Neural progenitor cell (in vitro differentiated cells): ENCODE results near the gene CCDC141. TPM values are rescaled to one million over a fixed set of nuclear protein-coding genes. Genes with fewer than 3 reads are reported as not detected.
A peak's percentile ranks its signal among the peaks of the same experiment; 100 is the strongest.

Source experiments
- DNase-seq: peaks from one replicate; pipeline ENCODE4 v3.0.0-alpha.2; 2016; ENCODE audit warnings: low spot score
- H2AFZ ChIP-seq: fragments of 200-600 bp; sonication (generic); replicated peaks from 2 replicates; pipeline ENCODE4 v1.6.1; 2016; ENCODE audit warnings: antibody characterized with exemption
- H3F3A ChIP-seq: fragments of 200-600 bp; sonication (generic); 2 replicates; pipeline ENCODE4 v1.6.1; 2016; ENCODE audit warnings: antibody characterized with exemption, low read depth
- H3K27ac ChIP-seq: fragments of 200-600 bp; sonication (generic); 2 replicates; pipeline ENCODE4 v1.5.1; 2016; ENCODE audit warnings: mild to moderate bottlenecking
- H3K27me3 ChIP-seq: fragments of 200-600 bp; sonication (generic); 2 replicates; pipeline ENCODE4 v1.6.1; 2016; ENCODE audit warnings: mild to moderate bottlenecking, moderate library complexity
- H3K36me3 ChIP-seq: fragments of 200-600 bp; sonication (generic); 2 replicates; pipeline ENCODE4 v1.5.1; 2016
- H3K4me1 ChIP-seq: fragments of 200-600 bp; sonication (generic); 2 replicates; pipeline ENCODE4 v1.6.1; 2016; ENCODE audit warnings: mixed run types
- H3K4me2 ChIP-seq: fragments of 200-600 bp; sonication (generic); 2 replicates; pipeline ENCODE4 v1.6.1; 2016
- H3K4me3 ChIP-seq: fragments of 200-600 bp; sonication (generic); 2 replicates; pipeline ENCODE4 v1.5.1; 2016
- H3K79me2 ChIP-seq: fragments of 200-600 bp; sonication (generic); 2 replicates; pipeline ENCODE4 v1.6.1; 2016; ENCODE audit warnings: low read depth
- H3K9ac ChIP-seq: fragments of 200-600 bp; sonication (generic); 2 replicates; pipeline ENCODE4 v1.6.1; 2016
- H3K9me3 ChIP-seq: fragments of 200-600 bp; sonication (generic); 2 replicates; pipeline ENCODE4 v1.5.1; 2016; ENCODE audit warnings: low read depth
- H4K20me1 ChIP-seq: fragments of 200-600 bp; sonication (generic); 2 replicates; pipeline ENCODE4 v1.6.1; 2016; ENCODE audit warnings: low read depth
- H3K27ac Mint-ChIP-seq: 3 replicates; pipeline ENCODE4 v1.8.0; 2021; ENCODE audit warnings: mixed read lengths
- H3K27me3 Mint-ChIP-seq: 2 replicates; pipeline ENCODE4 v1.8.0; 2022; ENCODE audit warnings: low read depth, mild to moderate bottlenecking, inconsistent platforms, moderate library complexity, mixed read lengths; ENCODE audit not compliant: insufficient read depth
- H3K36me3 Mint-ChIP-seq: 3 replicates; pipeline ENCODE4 v1.8.0; 2021; ENCODE audit warnings: mixed read lengths
- H3K4me1 Mint-ChIP-seq: 3 replicates; pipeline ENCODE4 v1.8.0; 2021; ENCODE audit warnings: mixed read lengths
- H3K4me3 Mint-ChIP-seq: 3 replicates; pipeline ENCODE4 v1.8.0; 2021; ENCODE audit warnings: mild to moderate bottlenecking, moderate library complexity, mixed read lengths
- H3K9me3 Mint-ChIP-seq: 3 replicates; pipeline ENCODE4 v1.8.0; 2020; ENCODE audit warnings: mixed read lengths
- CTCF ChIP-seq: fragments of 200-600 bp; sonication (generic); IDR thresholded peaks from 2 replicates; pipeline ENCODE4 v1.5.1; 2017; ENCODE audit warnings: antibody characterized with exemption, mild to moderate bottlenecking
- EZH2 ChIP-seq: fragments of 200-600 bp; sonication (generic); IDR thresholded peaks from 2 replicates; pipeline ENCODE4 v1.6.1; 2017; ENCODE audit warnings: antibody characterized with exemption, mild to moderate bottlenecking, moderate library complexity
- EZH2phosphoT487 ChIP-seq: fragments of 200-600 bp; sonication (generic); IDR thresholded peaks from 2 replicates; pipeline ENCODE4 v1.6.1; 2017; ENCODE audit warnings: antibody characterized with exemption
- total RNA-seq: library from RNA; depleted of rRNA; stranded (reverse); fragments of >200 nt; gene quantifications from 2 replicates; pipeline ENCODE4 v1.2.3, GENCODE V29; 2015; ENCODE audit warnings: low replicate concordance

The CCDC141 gene
- total RNA-seq, 1 donor from 2014 or later: 1.8 TPM

- Histone ChIP-seq H2AFZ (peak within 1 kb of the TSS; percentile 82), H3K4me1 (no peaks in the 10 kb centered on the region), H3K9ac (no peak within 1 kb of the TSS), H3K4me2 (no peak within 1 kb of the TSS), H3K27ac (no peak within 1 kb of the TSS), H4K20me1 (no peaks in the 10 kb centered on the region), H3K4me3 (no peak within 1 kb of the TSS), H3K27me3 (no peaks in the 10 kb centered on the region), H3F3A (no peaks in the 10 kb centered on the region), H3K36me3 (no peaks in the 10 kb centered on the region), H3K9me3 (no peaks in the 10 kb centered on the region), H3K79me2 (no peaks in the 10 kb centered on the region)
- H3K27ac Mint-ChIP-seq: no peak within 1 kb of the TSS
- H3K36me3 Mint-ChIP-seq: no peaks in the 10 kb centered on the region
- no peak within 1 kb of the TSS for H3K4me3 Mint-ChIP-seq
- TF ChIP-seq EZH2: no peak
- no peaks in the 10 kb centered on the region for H3K4me1 Mint-ChIP-seq
- no peaks in the 10 kb centered on the region for H3K9me3 Mint-ChIP-seq
- no peak for DNase-seq
- H3K27me3 Mint-ChIP-seq: no peaks in the 10 kb centered on the region
Measured at GRCh38 chr2:178807227-178808008, 242.5 kb downstream of the CCDC141 start, which contains the start of gene TTN. TSS of gene TTN (minus strand) at chr2:178807423. CDS start at chr2:178804642, 2,781 bp downstream.

GRCh38 chr2:178806543-178806942 lies 243.4 kb downstream of the CCDC141 start:
- no peaks in the 10 kb centered on the region for H3K36me3 ChIP-seq
- H4K20me1 ChIP-seq: no peaks in the 10 kb centered on the region
- no peak overlapping the region for H3K4me2 ChIP-seq
- H3K9me3 ChIP-seq: no peaks in the 10 kb centered on the region
- no peak overlapping the region for H3K4me3 ChIP-seq
- H3K4me1 Mint-ChIP-seq: no peaks in the 10 kb centered on the region
- H3K36me3 Mint-ChIP-seq: no peaks in the 10 kb centered on the region
- no peaks in the 10 kb centered on the region for H3K79me2 ChIP-seq
- H3K4me1 ChIP-seq: no peaks in the 10 kb centered on the region
- H3K4me3 Mint-ChIP-seq: no peak overlapping the region
- no peaks in the 10 kb centered on the region for H3K27me3 ChIP-seq
- H3K9ac ChIP-seq: no peak overlapping the region
- no peaks in the 10 kb centered on the region for H3K27me3 Mint-ChIP-seq
- TF ChIP-seq EZH2phosphoT487: no peak
- no peak for TF ChIP-seq CTCF
- TF ChIP-seq EZH2: no peak
- H3K27ac ChIP-seq: no peak overlapping the region
- no peak overlapping the region for H2AFZ ChIP-seq
- no peaks in the 10 kb centered on the region for H3K9me3 Mint-ChIP-seq
- no peak for DNase-seq
- H3F3A ChIP-seq: no peaks in the 10 kb centered on the region
- H3K27ac Mint-ChIP-seq: no peak overlapping the region

- no peaks in the 10 kb centered on the region for H4K20me1 ChIP-seq
- no peak overlapping the region for H3K4me3 ChIP-seq
- no peaks in the 10 kb centered on the region for H3F3A ChIP-seq
- H3K4me1 ChIP-seq: no peaks in the 10 kb centered on the region
- no peaks in the 10 kb centered on the region for H3K4me1 Mint-ChIP-seq
- DNase-seq: no peak
- no peak overlapping the region for H2AFZ ChIP-seq
- H3K27me3 ChIP-seq: no peaks in the 10 kb centered on the region
- H3K9me3 Mint-ChIP-seq: no peaks in the 10 kb centered on the region
- no peak overlapping the region for H3K27ac ChIP-seq
- no peak overlapping the region for H3K4me3 Mint-ChIP-seq
- no peaks in the 10 kb centered on the region for H3K36me3 Mint-ChIP-seq
- no peaks in the 10 kb centered on the region for H3K27me3 Mint-ChIP-seq
- no peaks in the 10 kb centered on the region for H3K79me2 ChIP-seq
- no peak for TF ChIP-seq EZH2
- no peak for TF ChIP-seq EZH2phosphoT487
- TF ChIP-seq CTCF: no peak
- H3K27ac Mint-ChIP-seq: no peak overlapping the region
- H3K36me3 ChIP-seq: no peaks in the 10 kb centered on the region
- H3K4me2 ChIP-seq: no peak overlapping the region
- no peak overlapping the region for H3K9ac ChIP-seq
- no peaks in the 10 kb centered on the region for H3K9me3 ChIP-seq
Measured at GRCh38 chr2:178805457-178805856, 244.5 kb downstream of the CCDC141 start.

GRCh38 chr2:178804791-178805190 lies 245.1 kb downstream of the CCDC141 start:
- Mint-ChIP-seq H3K36me3 (no peaks in the 10 kb centered on the region), H3K4me1 (no peaks in the 10 kb centered on the region), H3K27ac (no peak overlapping the region), H3K27me3 (no peaks in the 10 kb centered on the region), H3K4me3 (no peak overlapping the region), H3K9me3 (no peaks in the 10 kb centered on the region)
- Histone ChIP-seq H4K20me1 (no peaks in the 10 kb centered on the region), H3K9ac (no peak overlapping the region), H2AFZ (peak overlapping the region; percentile 75), H3K27me3 (no peaks in the 10 kb centered on the region), H3K9me3 (no peaks in the 10 kb centered on the region), H3K79me2 (no peaks in the 10 kb centered on the region), H3K4me3 (no peak overlapping the region), H3K4me2 (no peak overlapping the region), H3K36me3 (no peaks in the 10 kb centered on the region), H3F3A (no peaks in the 10 kb centered on the region), H3K27ac (no peak overlapping the region), H3K4me1 (no peaks in the 10 kb centered on the region)
- peak; percentile 43 for DNase-seq
- TF ChIP-seq EZH2 (no peak), CTCF (peak; percentile 76), EZH2phosphoT487 (no peak)
